UCSD-AML1 (cell line): ENCODE data around the gene MBOAT2.
"Not testable (repeated sequence)": the region's sequence is repeated elsewhere in the genome, so short reads cannot be mapped to it uniquely, and the experiment has no call there.

Source experiments
- DNase-seq: peaks from one replicate; lab custom pipeline; 2025; ENCODE audit not compliant: unreplicated experiment; lab: John Stamatoyannopoulos, UW

Gene MBOAT2, protein sequence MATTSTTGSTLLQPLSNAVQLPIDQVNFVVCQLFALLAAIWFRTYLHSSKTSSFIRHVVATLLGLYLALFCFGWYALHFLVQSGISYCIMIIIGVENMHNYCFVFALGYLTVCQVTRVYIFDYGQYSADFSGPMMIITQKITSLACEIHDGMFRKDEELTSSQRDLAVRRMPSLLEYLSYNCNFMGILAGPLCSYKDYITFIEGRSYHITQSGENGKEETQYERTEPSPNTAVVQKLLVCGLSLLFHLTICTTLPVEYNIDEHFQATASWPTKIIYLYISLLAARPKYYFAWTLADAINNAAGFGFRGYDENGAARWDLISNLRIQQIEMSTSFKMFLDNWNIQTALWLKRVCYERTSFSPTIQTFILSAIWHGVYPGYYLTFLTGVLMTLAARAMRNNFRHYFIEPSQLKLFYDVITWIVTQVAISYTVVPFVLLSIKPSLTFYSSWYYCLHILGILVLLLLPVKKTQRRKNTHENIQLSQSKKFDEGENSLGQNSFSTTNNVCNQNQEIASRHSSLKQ

DNA sequence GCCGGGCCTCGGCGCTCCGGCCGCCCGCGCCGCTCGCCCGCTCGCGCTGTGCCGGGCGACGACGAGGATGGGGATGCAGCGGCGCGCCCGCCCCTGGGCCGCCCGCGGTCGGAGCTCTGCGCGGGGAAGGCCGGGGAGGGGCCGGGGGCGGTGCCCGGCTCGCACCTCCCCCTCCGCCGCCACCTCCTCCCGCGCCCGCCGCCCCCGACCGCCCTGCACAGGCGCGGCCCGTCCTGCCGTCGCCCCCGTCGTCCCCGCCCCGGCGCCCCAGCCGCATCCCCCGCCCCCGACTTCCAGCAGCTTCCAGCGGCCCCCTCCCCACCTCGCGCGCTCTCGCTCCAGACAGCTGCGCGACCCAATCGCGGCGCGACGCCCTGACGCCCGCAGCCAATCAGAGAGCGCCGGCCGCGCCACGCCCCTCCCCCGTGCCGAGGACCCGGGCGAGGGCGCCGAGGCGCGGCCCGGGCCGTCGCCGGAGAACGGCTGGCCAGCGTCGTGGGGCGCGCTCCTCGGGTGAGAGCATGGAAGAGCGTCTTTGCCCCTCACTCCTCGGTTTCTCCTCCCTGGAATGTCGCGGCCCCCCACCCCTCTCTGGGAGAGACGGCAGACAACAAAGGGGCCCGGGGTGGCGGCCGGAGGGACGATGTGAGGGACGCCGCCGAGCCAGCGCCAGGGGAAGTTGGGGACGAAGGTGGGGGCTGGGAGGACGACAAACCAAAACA, at the start of gene MBOAT2:
MBOAT2 (minus strand) TSS at position 69 of the 722 bp plus-strand sequence. CDS start 70 bp downstream, outside the sequence.
- DNase-seq = peak; percentile 91

DNA sequence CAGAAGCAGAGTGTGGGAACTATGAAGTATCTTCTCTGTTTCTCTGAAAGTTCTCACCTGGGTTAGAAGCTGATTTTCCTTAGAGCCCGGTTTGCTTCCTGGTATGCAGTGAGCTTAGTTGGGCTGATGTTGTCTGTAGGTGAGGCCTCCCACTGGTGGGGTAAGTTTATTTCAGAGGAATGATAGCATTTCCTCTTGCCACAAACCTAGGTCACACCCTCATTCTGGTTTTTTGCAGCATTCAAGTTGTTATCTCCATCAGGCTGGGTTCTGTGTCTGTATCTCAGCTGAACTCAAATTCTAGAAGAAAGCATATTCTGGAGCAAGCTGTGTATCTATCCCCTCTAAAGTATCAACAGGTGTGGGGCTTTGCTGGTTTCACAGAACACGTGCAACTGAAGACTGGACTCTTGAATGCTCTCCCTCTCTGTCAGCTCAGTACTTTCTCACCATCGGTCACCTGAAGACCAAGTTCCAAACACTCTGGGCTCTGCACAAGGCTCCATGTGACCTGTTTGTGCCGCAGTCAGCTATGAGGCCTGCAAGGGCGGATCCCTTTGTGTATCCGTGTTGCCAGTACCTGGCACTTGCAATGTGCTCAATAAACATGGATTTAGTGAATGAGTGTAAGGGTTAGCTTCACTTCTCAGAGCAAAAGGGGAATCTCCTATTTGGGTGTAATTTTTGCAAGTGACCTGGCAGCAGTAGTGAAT, 49.5 kb upstream of the MBOAT2 start:
- DNase-seq = no peak

DNA sequence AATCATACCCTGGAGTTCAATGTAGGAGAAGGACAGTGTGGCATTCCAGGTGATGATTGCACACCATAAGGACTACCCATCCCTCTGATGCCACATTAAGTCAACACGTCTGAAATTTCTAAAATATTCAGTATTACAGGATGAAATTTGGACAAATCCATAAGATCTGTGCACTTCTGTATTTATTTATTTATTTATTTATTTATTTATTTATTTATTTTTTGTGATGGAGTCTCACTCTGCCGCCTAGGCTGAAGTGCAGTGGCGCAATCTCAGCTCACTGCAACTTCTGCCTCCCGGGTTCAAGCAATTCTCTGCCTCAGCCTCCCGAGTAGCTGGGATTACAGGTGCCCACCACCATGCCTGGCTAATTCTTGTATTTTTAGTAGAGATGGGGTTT, 48.0 kb upstream of the MBOAT2 start:
- DNase-seq = not testable (repeated sequence)

DNA sequence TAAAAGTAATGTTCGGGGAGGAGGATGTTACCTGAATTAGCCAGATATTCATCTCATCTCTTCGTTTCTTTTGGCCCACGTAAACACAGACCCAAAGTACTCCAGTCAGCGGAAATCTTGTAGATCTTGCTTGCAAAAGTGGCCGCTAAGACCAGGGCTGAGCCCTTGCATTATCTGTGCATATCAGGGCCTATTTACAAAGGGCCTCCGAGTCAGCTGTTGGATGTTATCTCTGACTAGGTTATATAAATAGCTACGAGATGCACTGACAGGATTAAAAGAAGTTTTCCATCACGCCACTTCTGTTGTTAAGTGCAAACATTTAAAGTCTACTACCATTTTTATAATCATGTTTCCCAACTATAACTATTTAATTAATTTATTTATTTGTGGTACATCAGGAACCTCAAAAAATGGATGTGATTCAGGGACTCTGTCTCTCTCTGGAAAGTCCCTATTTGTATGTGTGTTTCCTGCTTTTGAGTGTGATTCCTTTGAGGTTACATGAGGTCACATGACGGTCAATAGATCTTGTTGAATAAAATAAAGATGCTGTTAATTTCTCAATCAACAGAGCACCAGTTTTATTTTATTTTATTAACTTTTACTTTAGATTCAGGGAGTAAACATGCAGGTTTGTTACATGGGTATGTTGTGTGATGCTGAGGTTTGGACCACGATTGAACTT, 46.8 kb upstream of the MBOAT2 start:
- DNase-seq = no peak

DNA sequence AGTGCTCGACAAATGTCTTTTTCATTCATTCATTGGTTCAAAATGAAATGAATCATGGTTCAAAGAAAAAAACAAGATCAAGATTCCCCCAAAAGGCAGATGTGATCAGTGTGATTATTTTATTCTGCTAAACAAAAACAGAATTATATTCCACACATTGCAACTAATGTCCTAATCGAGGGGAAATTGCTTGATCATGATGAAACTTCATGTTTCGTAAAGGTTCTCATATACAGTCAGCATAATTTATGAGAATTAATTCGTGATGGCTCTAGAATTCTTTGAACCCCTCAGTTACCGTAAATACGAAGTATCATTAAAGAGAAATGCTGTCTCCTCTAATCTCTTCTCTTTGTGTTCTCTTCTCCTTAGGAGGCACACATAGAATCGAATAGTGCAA, 42.1 kb upstream of the MBOAT2 start:
- DNase-seq = no peak

DNA sequence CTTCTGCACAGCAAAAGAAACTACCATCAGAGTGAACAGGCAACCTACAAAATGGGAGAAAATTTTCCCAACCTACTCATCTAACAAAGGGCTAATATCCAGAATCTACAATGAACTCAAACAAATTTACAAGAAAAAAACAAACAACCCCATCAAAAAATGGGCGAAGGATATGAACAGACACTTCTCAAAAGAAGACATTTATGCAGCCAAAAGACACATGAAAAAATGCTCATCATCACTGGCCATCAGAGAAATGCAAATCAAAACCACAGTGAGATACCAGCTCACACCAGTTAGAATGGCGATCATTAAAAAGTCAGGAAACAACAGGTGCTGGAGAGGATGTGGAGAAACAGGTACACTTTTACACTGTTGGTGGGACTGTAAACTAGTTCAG, 40.0 kb upstream of the MBOAT2 start:
- not testable (repeated sequence) for DNase-seq

DNA sequence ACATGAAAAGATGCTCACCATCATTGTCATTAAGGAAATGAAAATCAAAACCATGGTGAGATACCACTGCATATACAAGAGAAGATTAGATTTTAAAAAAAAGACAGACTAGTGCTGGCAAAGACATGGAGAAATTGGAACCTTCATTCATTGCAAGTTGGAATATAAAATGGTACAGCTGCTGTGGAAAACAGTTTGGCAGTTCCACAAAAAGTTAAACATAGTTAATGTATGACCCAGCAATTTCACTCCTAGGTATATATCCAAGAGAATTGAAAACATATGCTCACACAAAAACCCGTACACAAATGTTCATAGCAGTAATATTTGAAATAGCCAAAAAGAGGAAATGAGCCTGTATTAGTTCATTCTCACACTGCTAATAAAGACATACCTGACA, 33.7 kb upstream of the MBOAT2 start:
- no peak for DNase-seq

DNA sequence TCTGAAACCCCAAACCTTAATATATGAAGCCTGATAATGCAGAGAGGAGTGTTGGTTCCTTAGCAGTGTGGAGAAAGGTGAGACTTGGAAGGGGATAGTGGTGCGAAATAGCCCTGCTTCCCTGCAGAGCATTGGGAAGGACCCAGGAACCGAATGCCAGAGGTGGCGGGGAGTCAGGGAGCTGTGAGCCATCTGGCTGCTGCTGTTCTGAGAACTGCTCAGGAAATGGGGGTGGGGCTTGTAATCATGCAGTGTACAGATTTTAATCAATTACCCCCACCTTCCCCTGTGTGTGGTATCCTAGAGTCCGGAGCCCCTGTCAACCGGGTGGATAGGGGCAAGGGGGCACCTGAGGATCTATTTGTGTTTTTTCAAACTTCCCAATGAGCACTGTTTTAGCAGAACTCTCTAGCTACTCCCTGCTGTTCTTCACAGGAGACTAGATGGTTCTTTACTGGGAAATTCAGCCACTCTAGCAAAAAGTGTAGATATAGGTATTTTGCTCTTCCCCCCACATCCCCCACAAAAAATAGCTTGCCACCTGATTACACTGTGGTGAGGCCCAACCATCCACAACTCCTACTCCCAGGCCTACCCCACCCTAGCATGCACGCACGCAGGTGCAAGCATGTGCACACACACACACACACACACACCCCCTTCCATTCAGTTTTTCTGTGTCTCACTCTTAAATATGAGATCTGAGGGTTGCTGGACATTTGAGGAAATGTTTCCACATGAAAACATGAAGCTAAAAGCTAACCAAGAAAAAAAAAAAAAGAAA, 30.1 kb upstream of the MBOAT2 start:
- DNase-seq = peak; percentile 20

DNA sequence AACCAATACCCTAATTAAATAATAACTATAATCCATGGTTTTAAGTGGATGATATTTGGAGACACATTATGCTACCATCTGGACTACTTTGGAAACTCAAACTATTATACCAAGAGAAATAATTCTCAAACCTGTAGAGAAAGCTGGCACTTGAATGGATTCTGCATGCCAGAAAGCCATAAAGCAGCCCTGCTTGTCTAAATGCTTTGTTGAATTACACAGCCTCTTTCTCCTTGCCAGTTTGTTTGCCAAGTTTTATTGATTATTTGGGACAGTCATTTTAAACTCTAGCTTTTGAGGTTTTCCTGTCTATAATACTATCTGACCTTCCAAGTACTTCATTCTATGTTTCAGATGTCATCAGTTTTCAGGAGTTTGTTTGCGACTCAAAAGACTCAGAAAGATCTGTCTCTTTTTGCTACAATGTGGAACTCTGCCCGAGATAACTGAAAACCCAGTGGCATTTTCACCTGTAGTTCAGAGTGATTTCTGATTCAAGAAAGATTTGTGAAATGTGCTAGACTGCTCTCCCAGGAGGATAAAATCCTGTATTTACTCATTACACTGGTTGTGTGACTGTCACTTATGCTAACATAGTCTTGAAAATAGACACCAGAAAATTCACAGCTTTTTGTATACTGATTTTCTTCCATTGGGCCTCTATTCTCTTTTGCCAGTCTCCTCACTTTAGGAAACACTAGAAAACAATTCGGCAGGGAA, 29.2 kb upstream of the MBOAT2 start:
- no peak for DNase-seq

DNA sequence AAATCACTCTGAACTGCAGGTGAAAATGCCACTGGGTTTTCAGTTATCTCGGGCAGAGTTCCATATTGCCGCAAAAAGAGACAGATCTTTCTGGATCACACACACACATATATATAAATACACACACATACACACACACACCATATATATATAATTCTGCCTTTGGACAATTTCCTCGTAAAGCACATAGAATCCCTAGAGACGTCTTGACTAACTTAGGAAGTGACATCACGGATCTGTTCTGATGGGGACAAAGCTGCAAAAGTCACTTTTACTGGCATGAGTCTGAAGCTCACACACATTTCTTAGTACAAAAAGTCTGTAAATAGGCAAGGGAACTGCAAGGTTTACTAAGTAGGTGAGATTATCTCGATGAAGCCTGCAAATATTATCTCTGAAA, 28.6 kb upstream of the MBOAT2 start:
- DNase-seq = no peak

DNA sequence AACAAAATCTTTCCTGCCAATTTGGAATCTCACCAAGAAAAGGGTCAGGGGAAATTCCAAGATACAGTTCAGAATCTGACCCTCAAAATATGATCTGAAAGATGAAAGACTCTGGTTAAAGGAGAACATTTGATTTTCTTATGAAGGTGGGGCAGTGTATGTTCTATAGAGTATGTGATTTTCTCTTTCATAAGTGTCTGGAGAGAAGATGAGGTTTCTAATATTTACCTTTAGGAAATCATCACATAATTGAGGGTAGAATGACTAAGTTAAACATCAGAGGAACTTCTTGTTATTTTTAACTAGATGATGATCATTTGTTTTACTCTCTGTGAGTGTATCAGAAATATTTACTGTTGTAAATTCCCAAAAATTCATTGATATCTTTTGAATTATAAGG, 27.8 kb upstream of the MBOAT2 start:
- DNase-seq = no peak

DNA sequence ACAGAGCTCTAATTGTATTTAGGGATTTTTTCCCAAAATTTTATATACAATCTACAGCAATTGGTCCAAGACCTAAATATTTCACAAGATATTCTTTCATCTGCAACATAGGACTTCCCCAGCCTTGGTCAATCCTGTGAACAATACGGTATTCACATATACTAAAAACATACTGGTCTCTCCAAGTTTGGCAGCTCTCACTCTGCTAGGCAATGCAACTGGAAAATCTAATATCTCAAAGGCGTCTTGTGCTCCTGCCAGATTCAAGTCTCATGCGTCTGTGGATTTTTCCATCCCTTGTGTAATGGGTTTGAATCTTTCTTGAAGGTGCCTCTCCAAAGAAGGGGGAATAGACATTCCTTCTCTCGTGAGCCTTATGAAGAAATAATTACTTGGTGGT, 27.4 kb upstream of the MBOAT2 start:
- DNase-seq = no peak

DNA sequence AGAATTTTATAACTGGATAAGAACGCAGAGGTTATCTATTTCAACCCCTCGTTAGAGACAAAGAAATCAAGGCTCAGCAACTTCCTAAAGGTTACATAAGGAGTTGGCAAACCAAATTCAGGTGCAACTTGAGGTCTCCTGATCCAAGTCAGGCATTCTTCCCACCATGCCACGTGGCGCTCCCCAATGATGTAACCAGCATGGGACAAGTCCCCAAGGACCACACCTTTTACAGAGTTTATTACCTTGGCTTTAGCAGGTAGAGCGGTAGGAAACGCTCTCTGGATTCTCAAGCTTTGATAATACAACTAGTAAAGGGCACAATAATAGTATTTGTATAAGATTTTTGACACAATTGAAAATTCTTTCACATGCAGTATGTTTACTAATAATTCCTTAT, 26.7 kb upstream of the MBOAT2 start:
- no peak for DNase-seq

DNA sequence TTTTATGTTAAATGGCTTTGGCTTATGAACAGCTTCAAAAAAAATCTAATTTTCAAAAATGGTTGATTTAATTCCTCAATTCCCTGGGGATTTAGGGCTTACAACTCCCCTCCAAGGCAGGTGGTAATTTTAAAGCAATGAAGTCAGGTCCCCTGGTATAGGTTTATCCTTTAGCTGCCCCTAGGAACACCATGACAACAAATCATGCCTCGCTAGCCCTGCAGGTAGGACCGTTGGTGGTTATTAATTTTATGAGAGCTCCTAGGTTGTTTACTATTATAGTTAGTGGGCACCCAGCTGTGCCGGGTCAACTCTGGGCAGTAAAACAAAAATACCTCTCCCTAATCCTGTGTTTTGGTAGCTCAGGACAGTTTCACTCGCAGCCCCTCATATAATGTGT, 26.2 kb upstream of the MBOAT2 start:
- no peak for DNase-seq

DNA sequence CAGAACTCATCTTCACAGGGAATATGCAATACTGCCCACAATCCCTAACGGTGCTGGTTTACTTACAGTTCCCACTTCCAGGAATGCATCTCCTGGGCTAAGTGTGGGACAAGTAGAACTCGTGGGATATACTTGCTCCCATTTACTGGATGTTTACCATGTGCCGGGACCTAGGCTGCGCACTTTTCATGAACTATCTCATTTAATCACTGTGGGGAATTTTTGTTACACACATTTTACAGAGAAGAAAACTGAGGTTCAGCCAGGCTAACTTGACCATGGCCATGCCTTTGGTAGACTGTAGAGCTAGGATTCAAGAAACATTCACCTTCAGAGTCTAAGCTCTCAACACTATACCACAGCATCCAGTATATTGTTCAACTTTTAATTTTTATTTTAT, 24.4 kb upstream of the MBOAT2 start:
- no peak for DNase-seq

DNA sequence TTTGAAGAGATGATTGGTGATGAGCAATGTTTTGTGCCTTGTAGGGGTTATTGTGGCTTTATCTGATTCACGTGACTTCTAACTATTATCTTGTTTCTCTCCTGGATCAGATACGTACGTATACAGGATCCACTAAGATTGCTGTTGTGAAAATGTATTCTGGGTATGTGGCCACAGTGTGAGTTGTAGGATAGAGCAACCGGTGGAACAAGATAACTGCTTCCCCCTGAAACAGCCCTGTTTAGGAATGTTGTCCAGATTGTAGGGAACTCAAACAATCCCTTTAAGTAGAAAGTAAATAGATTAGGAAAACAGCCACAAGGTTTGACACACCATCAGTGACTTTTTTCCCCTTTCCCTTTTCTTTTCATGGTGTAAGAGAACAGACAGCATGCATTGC, 22.3 kb upstream of the MBOAT2 start:
- no peak for DNase-seq

DNA sequence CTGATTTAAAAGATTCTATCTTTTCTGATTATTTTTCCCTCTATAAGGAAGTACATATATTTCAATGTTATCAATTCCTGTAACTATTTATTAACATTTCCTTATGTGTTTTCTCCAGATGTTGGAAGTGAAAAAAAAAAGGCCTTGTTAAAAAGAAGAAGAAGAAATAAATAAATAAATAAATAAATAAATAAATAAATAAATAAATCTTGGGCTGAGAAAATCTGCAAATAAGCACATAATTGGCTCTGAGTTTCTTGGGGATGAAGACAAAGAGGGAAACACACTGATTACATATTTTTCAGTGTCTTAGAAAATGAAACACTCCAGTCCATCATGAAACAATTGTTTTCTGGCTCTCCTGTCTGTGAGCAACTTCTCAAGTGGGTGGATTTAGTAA, 21.1 kb upstream of the MBOAT2 start:
- no peak for DNase-seq

DNA sequence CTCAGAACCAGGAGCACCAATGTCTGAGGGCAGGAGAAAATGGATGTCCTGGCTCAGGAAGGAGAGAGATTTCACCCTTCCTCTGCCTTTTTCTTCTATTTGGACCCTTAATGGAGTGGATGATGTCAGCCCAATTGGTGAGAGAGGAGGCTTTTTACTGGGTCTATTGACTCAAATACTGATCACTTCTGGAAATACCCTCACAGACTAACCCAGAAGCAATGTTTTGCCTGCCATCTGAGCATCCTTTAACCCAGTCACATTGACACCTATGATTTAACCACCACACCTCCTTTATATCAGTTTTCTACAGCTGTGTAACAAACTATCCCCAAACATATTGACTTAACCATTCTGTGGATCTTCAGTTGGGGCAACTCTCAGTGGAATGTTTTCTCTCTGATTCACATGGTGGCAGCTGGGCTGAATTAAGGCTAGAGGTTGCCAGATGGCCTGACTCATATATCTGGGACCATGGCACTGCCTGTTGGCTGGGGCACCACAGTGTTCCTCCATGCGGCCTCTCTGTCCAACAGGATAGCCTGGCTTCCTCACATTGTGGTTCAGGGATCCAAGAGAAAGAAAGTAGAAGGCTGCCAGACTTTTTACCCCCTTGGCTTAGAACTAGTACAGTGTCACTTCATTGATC, 18.2 kb upstream of the MBOAT2 start:
- no peak for DNase-seq

DNA sequence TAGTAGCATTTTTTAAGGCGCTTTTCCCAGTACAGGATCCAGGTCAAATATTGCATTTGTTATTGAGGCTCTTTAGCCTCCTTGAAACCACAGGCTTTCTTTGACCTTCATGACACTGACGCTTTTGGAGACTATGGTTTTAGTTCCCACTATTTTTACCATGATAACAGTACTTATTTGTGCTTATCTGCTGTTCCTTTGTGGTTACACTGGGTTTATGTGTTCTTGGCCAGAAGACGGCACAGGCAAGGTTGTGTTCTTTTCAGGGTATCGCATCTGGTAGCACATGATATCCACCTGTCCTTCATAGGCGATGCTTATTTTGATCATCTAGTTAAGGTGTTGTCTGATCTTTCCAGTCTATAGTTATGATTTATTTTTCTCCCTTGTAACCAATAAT, 16.8 kb upstream of the MBOAT2 start:
- DNase-seq = no peak
